Measurements from ENCODE around the gene IGF2BP1.
"Not testable (repeated sequence)": the region's sequence is repeated elsewhere in the genome, so short reads cannot be mapped to it uniquely, and the experiment has no call there.

IGF2BP1 gene

DNA sequence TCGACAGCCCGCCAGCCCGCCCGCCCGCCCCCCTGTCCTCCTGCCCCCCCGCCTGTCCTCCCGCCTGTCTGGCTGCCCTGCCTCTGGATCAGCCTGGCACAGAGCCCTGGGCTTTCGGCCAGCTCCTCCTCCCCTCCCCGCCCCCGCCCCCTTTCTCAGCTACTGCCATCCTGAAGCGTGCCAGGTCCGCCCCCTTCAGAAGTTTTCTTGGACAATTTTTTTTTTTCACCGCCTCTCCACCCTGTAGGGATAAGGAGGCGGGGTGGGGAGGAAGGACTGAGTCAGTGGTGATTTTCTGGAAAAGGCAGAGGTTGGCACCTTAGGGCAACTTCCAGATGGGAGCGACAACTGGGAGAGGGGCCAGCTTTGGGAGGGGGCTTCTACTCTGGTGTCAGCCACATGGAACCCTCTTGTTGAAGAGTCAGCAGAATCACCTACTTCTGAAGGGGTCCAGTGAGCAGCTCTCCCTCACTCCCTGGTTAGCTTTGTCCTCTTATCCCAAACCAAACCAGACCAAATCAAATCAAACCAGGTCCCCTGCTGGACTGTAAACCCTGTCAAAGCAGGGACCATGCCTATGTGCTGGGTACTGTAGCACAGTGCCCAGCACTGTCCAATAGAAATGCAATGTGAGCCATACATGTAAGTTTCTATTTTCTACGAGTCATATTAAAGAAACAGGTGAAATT lies 19.7 kb downstream of the IGF2BP1 start:
- no peak overlapping the region for H3K4me3 ChIP-seq (ENCODE audit: low read depth, low read length)

DNA sequence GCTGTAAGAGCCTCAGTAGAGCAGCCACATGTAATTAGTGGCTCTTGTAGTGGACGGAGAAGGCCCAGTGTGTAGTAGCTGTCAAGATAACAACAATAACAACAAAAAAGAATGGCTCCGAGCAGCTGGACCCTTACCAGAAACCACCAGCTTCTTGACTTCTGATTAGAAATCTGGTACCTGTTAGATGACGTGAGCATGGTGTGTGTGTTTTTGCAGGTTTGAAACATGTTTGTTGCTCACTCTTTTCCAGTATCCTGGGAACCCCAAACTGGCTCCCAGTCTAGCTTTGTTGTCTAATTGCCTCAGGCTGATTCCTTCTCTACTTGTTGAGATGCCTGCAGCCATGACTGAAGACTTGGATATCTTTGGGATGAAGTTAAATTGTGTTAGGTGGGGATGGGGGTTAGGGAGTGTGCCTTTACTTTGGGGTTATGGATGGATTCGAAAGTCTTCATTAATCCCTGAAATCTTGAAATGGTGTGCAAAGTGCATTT lies 21.0 kb downstream of the IGF2BP1 start:
- no peak overlapping the region for H3K4me3 ChIP-seq (ENCODE audit: low read depth, low read length)

DNA sequence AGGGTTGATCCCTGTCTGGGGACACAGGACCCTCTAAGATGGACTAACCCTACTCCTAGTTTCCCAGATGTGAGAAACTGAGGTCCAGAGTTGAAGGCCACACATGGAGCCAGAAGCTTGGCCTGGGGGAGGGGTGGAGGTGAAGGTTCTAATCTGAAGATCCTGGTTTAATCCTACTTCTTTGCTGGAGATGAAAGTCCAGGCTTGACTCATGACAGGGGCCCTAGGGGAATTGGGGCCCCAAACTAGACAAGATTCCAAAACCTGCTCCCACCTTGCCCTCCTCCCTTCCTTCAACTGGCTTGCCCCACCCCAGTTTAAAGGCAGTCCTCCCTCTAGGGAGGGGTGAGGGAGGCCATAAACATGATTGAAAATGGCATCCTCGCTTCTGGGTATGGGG lies 21.6 kb downstream of the IGF2BP1 start:
- no peak overlapping the region for H3K4me3 ChIP-seq (ENCODE audit: low read depth, low read length)

DNA sequence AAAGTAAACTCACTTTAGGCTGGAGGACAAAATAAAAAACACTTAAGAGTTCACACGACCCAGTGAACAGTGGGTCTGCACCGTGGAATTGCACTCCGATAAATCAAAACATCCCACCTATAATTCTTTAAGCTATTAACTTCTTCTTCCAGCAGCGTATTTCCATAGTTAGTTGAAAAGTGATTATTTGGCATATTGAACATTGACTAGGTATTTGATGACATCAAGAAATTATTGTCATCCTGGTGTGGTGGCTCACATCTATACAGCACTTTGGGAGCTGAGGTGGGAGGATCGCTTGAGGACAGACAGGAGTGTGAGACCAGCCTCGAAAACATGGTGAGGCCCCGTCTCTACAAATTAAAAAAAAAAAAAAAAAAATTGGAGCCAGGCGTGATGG lies 23.4 kb downstream of the IGF2BP1 start:
- no peak overlapping the region for H3K4me3 ChIP-seq (ENCODE audit: low read depth, low read length)

DNA sequence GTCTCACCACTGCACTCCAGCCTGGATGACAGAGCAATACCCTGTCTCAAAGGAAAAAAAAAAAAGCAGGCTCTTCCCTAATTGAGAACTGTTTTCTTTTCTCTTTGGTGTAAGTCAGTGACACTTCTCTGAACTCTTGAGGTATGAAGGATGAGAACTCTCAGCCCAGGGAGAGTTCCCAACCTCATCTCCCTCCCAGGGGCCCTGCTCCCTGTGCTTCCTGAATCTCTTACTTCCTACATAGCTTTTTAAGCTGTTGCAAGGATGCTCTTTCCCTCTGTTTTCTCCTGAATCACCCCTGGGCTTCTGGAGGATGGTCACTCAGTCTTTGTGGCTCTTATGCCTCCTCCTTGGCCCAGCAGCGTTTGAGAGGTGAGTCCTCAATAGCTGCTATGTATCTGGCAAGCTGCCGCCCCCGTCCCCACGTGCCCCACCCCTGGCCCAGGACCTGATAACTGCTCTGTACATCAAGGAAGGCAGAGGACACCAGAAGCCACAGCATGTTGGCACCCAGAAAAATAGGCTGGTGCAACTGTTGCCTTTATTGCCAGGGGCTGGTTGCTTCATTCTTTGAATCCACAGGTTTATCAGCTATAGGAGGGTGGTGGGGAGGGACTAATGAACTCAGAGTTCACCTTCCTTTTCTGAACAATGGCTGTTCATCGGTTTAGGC lies 24.0 kb downstream of the IGF2BP1 start:
- H3K4me3 ChIP-seq (ENCODE audit: low read depth, low read length), result no peak overlapping the region

DNA sequence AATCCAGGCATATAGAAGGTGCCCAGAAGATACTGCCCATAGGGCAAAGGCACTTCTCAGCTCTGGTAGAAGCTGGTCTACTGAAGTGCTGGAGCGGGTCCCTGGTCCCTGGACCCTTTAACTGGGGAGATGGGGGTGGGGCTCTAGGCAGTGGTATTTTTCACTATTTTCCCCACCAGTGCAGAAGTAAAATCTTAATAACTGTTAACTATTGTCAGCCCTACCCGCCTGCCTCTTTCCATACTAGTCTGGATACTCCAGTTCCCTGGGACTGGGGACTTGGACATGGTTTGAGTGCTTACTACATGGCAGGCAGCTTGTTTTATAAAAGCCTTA lies 24.6 kb downstream of the IGF2BP1 start:
- no peak overlapping the region for H3K4me3 ChIP-seq (ENCODE audit: low read depth, low read length)

DNA sequence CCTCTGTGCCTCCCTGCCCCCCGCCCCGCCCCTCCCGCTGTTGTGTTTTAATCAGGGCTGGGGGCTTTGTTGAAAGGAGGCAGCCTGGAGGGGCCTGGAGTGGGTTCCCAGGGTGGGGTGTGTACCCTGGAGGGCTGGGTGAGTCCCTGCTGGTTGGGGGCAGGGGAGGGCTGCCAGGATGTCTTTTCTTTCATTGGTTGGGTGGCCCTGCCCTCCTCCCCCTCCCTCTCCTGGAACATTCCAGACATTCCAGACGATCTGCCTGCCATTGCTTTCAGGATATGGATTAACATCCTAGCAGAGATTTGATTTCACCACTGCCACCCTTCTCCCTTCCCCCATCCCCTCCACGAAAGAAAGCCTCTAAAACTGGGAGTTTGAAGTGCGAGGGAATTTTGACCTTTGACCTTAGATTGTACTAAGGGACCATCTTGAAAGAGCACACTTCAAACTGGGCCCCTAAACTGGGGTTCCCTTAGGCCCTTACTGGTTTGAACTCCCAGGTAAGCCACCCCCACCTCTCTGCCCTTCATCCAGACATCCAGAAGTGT lies 25.3 kb downstream of the IGF2BP1 start:
- H3K4me3 ChIP-seq (ENCODE audit: low read depth, low read length), result no peak overlapping the region

DNA sequence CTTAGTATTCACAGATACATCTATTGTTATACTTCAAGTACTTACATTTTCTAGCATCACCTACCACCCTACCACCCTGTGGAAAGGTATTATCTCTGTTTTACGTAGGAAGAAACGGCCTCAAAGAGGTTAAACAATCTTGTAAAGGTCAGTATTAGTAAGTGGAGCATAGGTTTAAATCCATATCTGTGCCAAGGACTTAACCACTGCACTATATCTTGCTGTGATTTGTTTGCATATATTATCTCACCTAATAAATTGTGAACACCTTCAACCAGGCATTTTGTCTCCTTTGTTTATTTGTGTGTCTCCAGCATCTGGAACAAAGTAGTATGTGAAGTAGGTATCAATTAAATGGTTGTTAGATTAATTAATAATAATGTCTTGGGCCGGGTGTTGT lies 27.3 kb downstream of the IGF2BP1 start:
- no peak overlapping the region for H3K4me3 ChIP-seq (ENCODE audit: low read depth, low read length)

DNA sequence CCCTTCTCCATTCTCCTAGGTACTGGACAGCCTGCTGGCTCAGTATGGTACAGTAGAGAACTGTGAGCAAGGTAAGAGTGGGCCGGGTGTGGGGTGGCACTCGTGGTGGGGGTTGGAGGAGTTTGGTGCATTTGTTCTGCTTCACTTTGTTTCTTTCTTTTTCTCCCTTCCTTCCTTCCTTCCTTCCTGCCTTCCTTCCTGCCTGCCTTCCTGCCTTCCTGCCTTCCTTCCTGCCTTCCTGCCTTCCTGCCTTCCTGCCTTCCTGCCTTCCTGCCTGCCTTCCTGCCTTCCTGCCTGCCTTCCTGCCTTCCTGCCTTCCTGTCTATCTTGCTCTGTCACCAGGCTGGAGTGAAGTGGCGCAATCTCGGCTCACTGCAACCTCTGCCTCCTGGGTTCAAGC lies 29.3 kb downstream of the IGF2BP1 start:
- not testable (repeated sequence) for H3K4me3 ChIP-seq (ENCODE audit: low read depth, low read length)

DNA sequence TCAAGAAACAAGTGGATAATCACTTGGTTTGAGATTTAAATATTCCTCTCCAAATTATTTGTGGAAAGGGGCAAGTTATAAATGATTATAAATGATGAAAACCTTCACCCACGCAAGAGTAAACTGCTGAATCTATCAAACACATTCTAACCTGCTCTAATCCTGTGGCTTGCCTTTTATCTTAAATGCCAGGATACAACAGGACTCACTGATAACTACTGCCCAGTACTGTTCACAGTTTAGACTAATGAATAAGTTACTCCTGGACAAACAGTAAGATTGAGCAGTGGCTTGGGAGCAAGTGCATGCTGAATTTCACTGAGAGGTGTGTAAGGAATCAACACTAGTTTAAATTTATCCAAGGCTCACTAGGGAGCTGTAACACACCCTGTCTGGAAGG lies 31.1 kb downstream of the IGF2BP1 start:
- H3K4me3 ChIP-seq (ENCODE audit: low read depth, low read length), result no peak overlapping the region

DNA sequence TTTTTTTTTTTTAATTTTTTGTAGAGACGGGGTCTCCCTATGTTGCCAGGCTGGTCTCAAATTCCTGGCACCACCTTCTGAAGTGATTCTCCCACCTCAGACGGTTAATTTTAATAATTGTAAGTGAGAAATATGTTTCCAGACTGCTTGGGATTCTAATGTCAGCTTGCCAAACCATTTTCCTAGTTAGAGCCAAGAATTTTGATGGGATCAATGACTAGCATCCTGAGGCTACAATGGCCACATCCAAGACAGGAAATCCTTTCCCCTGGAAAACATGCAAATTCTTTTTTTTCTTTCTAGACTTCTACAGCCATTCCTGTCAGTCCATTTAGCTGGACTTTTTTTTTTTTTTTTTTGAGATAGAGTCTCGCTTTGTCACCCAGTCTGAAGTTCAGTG lies 32.6 kb downstream of the IGF2BP1 start:
- H3K4me3 ChIP-seq (ENCODE audit: low read depth, low read length), result no peak overlapping the region

DNA sequence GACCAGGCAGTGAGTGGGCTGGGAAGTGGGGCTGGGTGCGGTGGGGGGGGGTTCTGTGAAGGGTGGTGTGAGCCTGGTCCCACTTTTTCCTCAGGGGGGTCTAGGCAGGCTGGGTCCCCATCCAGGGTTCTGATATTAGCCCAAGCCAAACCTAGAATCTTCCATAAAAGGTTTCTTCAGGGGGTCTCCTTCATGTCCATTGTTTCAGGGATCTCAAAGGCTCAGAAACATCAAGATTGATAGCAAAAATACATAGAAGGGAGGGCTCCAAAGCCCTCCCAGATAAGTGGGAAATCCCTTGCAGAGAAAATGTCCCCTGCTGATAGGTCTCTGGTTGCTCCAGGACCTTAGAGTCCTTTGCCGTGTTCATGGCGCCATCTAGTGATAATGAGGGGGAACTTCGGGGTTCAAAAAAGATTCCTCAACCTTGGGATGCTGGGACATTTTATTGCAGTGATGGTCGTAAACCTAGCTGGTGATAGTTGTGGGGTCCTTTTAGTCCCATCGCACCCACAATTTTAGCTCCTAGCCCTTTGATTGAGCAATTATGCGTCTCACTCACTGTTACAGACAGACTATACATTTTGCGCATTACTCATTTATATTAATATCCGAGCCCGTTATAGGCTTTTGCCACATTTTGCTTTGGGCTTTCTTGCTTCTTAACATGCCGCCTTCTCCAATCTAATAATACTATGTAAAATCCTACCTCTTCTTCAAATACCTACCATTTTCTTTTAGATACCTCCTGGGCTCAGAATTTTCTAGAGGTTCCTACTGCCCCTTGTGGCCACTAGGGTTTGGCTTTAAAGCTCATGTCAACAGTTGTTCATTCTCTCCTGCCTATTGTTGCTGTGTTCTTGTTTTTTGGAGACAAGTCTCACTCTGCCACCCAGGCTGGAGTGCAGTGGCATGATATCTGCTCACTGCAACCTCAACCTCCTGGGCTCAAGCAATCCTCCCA lies 35.1 kb downstream of the IGF2BP1 start:
- no peak overlapping the region for H3K4me3 ChIP-seq (ENCODE audit: low read depth, low read length)

DNA sequence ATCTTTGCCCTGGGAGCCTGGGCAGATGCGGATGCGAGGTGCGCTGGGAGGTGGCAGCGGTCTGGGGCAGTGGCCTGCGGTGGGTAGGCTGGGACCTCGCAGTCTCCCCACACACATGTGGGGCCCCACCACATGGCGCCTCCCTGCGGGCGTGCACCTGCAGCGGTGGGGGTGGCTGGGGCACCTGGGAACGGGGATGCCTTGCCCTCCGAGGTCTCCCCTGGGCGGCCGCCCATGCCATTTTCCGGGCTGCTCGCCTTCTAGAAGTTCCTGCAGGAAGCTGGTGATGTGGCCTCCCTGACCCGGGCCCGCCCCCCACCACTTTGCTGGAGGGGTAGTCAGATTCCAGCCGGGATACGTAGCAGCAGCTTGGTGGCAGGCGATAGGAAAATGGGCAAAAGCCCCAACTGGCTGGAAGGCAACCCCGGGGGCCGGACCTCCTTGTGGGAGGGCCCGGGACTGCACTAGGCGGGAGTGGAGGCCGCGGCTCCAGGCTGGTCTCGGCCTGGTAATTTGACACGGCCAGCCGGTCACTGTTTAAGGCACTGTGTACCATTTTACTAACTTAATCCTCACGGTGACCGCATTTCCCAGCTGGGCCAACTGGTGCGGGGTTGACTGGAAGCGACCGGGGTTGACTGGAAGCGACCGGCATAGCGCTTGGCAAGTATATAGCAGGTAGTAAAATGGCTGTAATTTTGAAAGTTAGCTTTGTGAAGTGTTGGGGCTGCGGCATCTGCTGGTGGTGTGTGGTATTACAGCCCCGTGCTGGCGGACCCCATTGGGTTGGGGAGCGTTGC lies 38.5 kb downstream of the IGF2BP1 start:
- no peak overlapping the region for H3K4me3 ChIP-seq (ENCODE audit: low read depth, low read length)

DNA sequence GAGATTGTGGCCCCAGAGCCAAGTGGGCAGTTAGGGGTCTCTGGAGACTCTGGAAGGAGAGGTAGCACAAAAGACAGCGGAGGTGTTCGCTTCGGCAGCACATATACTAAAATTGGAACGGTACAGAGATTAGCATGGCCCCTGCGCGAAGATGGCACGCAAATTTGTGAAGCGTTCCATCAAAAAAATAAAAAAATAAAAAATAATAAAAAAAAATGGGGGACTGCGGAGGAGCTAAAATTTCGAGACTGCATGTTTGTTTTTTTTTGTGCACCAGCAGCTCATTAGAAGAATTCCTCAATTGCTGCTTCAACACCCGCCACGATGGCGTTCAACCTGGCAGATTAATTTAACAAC lies 39.1 kb downstream of the IGF2BP1 start:
- H3K4me3 ChIP-seq (ENCODE audit: low read depth, low read length), result no peak overlapping the region

DNA sequence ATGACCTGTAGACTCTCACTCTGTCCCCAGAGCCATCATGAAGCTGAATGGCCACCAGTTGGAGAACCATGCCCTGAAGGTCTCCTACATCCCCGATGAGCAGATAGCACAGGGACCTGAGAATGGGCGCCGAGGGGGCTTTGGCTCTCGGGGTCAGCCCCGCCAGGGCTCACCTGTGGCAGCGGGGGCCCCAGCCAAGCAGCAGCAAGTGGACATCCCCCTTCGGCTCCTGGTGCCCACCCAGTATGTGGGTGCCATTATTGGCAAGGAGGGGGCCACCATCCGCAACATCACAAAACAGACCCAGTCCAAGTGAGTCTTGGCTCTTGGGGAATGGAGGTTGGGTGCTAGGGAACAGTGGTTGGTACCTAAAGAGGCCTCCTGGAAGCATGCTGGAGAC lies 41.0 kb downstream of the IGF2BP1 start:
- H3K4me3 ChIP-seq (ENCODE audit: low read depth, low read length), result no peak overlapping the region

DNA sequence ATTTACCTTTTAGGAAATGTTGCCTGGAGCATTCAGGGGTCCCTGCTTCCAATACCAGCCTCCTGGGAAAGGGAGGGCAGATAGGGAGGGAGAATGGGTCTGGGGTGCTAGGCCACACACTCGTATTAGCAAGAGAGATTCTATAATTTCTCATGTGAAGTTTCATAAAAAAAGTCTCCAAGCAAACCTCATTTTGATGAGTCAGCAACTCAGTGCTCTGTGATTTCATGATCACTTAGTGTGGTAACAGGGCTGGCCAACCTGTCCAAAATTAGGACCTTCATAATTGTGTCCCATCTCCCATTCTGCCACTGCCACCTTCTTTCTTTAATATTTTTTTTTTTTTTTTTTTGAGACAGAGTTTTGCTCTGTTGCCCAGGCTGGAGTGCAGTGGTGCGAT lies 41.4 kb downstream of the IGF2BP1 start:
- no peak overlapping the region for H3K4me3 ChIP-seq (ENCODE audit: low read depth, low read length)

DNA sequence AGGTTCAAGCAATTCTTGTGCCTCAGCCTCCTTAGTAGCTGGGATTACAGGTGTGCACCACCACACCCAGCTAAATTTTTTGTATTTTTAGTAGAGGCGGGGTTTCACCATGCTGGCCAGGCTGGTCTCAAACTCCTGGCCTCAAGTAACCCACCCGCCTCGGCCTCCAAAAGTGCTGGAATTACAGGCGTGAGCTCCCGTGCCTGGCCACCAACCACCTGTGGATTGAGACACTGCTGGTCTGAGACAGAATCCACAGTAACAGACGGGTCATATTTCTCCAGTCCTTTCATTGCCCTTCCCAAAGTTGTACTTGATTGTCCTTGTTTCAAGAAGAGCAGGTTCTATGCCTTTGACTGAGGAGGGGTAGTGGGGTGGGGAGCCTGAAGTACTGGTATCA lies 42.3 kb downstream of the IGF2BP1 start:
- not testable (repeated sequence) for H3K4me3 ChIP-seq (ENCODE audit: low read depth, low read length)

DNA sequence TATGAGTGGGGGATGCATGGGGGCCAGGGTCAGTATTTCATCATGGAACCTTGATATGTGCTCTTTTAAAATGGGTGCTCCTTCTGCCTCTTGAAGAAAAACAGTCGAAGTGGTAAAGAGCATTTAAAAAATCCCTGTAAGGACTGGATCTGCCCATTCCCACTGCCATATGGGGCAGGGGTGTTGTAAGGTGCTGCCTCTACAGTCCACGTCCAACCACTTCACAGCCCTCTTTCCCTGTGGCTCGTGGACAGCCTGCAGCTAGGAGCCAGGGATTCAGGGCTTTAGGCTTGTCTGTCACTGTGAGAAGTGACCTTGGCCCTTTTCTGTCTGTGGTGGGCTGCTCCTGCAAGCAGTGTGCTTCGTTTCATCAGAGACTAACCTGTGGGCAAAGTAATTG lies 44.3 kb downstream of the IGF2BP1 start:
- no peak overlapping the region for H3K4me3 ChIP-seq (ENCODE audit: low read depth, low read length)

DNA sequence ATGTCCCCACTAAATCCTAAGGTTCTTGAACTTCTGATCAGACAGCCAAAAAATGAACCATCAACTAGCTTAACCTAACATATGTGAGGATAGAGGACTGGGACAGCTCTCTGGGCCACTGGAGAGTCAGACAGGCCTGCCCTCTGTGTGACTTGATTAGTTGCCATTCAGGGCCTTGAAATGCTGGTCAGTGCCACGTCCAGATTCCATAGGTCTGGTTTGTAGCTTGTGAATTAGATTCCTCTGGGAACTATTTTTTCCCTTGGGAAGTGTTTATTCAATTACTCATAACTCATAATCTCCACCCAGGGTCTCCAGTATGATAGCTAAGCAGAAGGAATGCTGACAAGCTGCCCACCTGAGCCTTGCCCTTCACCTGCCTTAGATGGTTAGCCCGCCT lies 48.2 kb downstream of the IGF2BP1 start:
- H3K4me3 ChIP-seq (ENCODE audit: low read depth, low read length), result no peak overlapping the region

DNA sequence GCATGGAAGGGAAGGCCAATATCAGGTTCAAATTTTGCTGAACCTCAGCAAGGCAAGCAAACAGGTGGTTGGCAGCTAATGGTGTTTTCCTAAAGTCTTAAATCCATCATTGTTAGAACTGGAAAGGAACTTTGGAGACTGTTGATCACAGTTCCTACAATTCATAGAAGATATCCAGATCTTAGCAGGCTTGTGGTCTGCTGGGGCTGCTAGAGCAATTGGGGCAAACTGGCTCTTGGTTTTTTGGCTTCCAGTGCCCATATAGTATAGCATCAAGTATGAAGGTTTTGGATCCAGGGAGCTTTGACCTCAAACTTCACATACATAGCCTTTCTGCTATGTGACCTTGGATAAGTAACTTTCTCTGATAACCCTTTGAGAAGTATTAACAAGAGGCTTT lies 49.7 kb downstream of the IGF2BP1 start:
- H3K4me3 ChIP-seq (ENCODE audit: low read depth, low read length), result no peak overlapping the region

DNA sequence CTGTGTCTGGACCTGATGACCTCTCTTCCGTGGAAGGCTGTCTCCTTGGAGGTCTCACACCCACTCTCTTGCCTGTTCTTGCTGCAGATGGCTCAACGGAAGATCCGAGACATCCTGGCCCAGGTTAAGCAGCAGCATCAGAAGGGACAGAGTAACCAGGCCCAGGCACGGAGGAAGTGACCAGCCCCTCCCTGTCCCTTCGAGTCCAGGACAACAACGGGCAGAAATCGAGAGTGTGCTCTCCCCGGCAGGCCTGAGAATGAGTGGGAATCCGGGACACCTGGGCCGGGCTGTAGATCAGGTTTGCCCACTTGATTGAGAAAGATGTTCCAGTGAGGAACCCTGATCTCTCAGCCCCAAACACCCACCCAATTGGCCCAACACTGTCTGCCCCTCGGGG lies 52.1 kb downstream of the IGF2BP1 start:
- H3K4me3 ChIP-seq (ENCODE audit: low read depth, low read length), result no peak overlapping the region

Measured in iPS-11a (cell line).